Measurements from ENCODE around the gene S100Z. TPM values are rescaled to one million over a fixed set of nuclear protein-coding genes. Genes with fewer than 3 reads are reported as not detected.

S100Z gene
- total and polyA plus RNA-seq, 9 of the 15 experiments (the other 6 are each of a cell fraction or from before 2014, with no cell fraction given) = 0.15 to 0.42 (median 0.20) TPM; not detected in 6

DNA sequence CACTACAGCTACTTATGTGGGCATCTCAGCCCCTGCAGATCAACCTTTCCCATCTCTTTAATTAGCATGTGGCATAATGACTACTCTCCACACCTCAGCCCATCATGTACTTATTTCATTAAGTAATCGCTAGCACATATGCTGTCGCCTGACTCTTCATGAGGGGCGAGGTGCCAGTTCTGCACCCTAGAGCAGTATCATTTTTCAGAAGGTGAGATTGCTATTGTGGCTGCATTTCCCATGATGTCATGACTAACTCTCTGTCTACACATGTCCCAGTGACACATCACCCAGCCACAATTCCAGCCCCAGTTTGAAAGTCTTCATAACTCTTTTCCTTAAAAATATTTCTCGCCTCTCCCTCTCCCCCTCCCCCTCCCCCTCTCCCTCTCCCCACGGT, 38.6 kb upstream of the S100Z start:
- intact Hi-C loops (cut with micrococcal nuclease) = no loop called here
- Histone ChIP-seq H3K4me1 (replicated peaks in 1 of 2; ENCODE audit: control insufficient read depth in 2 of 2, insufficient read depth in 2 of 2, low read length in 2 of 2) (peaks cover 4 to 6% of the 10 kb centered on the region in 2 experiments; a peak in 4 of 5 replicates), H3K9me3 (replicated peaks; ENCODE audit: control insufficient read depth, insufficient read depth, low read depth, low read length) (no peaks in the 10 kb centered on the region), H3K4me3 (no peak overlapping the region), H3K9ac (ENCODE audit: insufficient read depth in 1 of 2, low read depth in 2 of 2, low read length in 2 of 2) (no peak overlapping the region), H4K20me1 (replicated peaks; ENCODE audit: control insufficient read depth, insufficient read depth, low read length) (peaks cover 2% of the 10 kb centered on the region; the same call in 1 of the 2 replicates), H2AFZ (ENCODE audit: low read depth, low read length) (no peak overlapping the region), H3K27ac (ENCODE audit: extremely low read depth, low read depth, low read length) (no peak overlapping the region), H3K4me2 (ENCODE audit: insufficient read depth, low read length) (no peak overlapping the region), H3K9me1 (ENCODE audit: control insufficient read depth, insufficient read depth, low read length) (no peaks in the 10 kb centered on the region), H3K79me2 (ENCODE audit: control insufficient read depth, insufficient read depth, low read length) (no peaks in the 10 kb centered on the region), H3K27me3 (ENCODE audit: control insufficient read depth in 2 of 2, insufficient read depth in 2 of 2, low read length in 2 of 2) (peaks cover 3 to 11% of the 10 kb centered on the region in 2 experiments; a peak in 2 of 5 replicates), H3K36me3 (ENCODE audit: control insufficient read depth, insufficient read depth, low read length) (no peaks in the 10 kb centered on the region)
- ATAC-seq (no peak), FAIRE-seq (peak; percentile 48), DNase-seq (ENCODE audit: extremely low read depth in 1 of 4, low spot score in 3 of 4) (no peak)
- POLR2A ChIA-PET = no interaction called here
- no TSS peak for BruUV-seq (replicated peaks)
- in situ Hi-C loops (cut with MboI) = no loop called here
- WGBS (ENCODE audit: insufficient coverage, low coverage, missing lambda C conversion rate) = 40% methylated on average over 3 of the region's 5 CpGs
- CTCF ChIA-PET (ENCODE audit: low intra/inter-chr PET ratio) = no interaction called here
- TF ChIP-seq JUNB (CRISPR knock-in tag; conservative IDR thresholded peaks at IDR 0.05) (no peak), CBFB (CRISPR knock-in tag; IDR thresholded peaks at IDR 0.05) (no peak), ZNF217 (CRISPR knock-in tag; IDR thresholded peaks at IDR 0.05) (no peak), ZEB2 (IDR thresholded peaks at IDR 0.05) (no peak), EHMT2 (IDR thresholded peaks at IDR 0.05) (no peak), ZC3H8 (IDR thresholded peaks at IDR 0.05) (no peak), MGA (IDR thresholded peaks at IDR 0.05) (no peak), NFE2L1 (tag; IDR thresholded peaks at IDR 0.05; ENCODE audit: borderline replicate concordance, low read depth) (no peak), BHLHE40 (IDR thresholded peaks at IDR 0.05; ENCODE audit: low read length) (no peak), SNRNP70 (optimal IDR thresholded peaks at IDR 0.05; ENCODE audit: low read depth, low read length) (no peak), CBX5 (IDR thresholded peaks at IDR 0.05; ENCODE audit: borderline replicate concordance, low read depth) (no peak), FIP1L1 (IDR thresholded peaks at IDR 0.05; ENCODE audit: low read depth, low read length, poor library complexity, severe bottlenecking) (no peak)
- TF ChIP-seq, protein P1, sequence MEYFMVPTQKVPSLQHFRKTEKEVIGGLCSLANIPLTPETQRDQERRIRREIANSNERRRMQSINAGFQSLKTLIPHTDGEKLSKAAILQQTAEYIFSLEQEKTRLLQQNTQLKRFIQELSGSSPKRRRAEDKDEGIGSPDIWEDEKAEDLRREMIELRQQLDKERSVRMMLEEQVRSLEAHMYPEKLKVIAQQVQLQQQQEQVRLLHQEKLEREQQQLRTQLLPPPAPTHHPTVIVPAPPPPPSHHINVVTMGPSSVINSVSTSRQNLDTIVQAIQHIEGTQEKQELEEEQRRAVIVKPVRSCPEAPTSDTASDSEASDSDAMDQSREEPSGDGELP (CRISPR knock-in tag; IDR thresholded peaks at IDR 0.05; ENCODE audit: borderline replicate concordance) = no peak
